Measurements from ENCODE around the gene SMAD5. TPM values are rescaled to one million over a fixed set of nuclear protein-coding genes. Genes with fewer than 3 reads are reported as not detected.
A peak's percentile ranks its signal among the peaks of the same experiment; 100 is the strongest.

SMAD5 gene
- total RNA-seq, 1 donor from 2014 or later: 12.8 TPM

DNA sequence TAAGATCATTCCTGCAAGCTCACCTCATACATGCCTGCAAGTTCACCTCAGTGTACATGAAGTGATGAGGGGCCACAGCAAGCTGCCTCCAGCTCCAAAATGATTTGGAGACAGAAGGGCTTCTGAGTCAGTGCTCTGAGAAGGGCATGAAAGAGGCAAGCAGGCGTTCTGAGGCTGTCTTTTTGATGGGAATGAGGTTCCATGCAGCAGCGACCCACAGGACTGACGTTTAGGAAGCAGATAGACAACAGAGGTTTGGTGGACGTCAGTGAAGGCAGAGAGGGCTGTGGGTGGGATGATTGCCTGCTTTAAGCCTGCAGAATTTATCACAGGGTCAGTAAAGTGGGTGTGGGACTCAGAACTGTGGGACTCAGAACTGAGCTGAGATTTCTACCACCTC is 69.2 kb downstream of the SMAD5 start:
- H3K4me3 Mint-ChIP-seq: no peak overlapping the region
- H3K4me1 Mint-ChIP-seq: no peaks in the 10 kb centered on the region
- no peak for DNase-seq
- H3K9me3 Mint-ChIP-seq: no peaks in the 10 kb centered on the region
- no peak overlapping the region for H3K27ac Mint-ChIP-seq
- H3K27me3 Mint-ChIP-seq: peaks cover 14% of the 10 kb centered on the region
- H3K36me3 Mint-ChIP-seq (ENCODE audit: low read depth): no peaks in the 10 kb centered on the region
- intact Hi-C loops (cut with micrococcal nuclease): no loop called here

DNA sequence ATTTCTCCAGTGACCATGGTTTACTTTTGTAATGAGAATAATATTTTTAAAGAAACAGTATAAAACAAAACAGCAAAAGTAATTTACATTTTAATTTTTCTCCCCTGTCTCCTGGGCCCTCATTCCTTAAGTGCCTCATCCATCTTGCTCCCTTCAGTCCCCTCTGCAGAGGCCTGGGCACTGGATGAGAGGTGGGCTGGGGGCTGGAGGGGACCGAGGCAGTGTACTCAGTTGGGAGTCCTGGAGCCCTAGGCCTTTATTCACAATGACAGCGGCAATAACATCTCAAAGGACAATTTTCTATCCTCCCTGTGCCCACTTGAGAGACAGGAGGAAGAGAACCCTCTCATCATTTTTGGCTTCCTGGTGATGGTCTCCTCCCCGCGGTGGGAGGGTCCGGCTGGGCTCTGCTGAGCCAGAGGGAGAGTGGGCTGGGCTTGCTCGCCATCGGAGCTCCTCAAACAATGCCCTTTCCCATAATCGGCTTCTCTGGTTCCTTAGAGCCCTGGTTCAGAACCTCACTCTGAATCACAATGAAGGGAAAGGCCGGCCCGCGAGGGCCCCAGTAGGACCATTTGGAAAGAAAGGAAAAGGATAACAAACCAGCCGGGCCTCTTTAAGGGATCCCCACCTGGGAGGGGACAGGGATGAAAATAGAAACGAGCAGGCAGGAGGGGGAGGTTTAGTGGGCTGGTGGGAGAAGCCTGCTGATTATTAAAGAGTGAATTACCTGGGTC is 70.0 kb downstream of the SMAD5 start:
- no peaks in the 10 kb centered on the region for H3K36me3 Mint-ChIP-seq (ENCODE audit: low read depth)
- peaks cover 14% of the 10 kb centered on the region for H3K27me3 Mint-ChIP-seq
- no peaks in the 10 kb centered on the region for H3K4me1 Mint-ChIP-seq
- intact Hi-C loops (cut with micrococcal nuclease): no loop called here
- H3K9me3 Mint-ChIP-seq: no peaks in the 10 kb centered on the region
- H3K27ac Mint-ChIP-seq: no peak overlapping the region
- DNase-seq: no peak
- no peak overlapping the region for H3K4me3 Mint-ChIP-seq

DNA sequence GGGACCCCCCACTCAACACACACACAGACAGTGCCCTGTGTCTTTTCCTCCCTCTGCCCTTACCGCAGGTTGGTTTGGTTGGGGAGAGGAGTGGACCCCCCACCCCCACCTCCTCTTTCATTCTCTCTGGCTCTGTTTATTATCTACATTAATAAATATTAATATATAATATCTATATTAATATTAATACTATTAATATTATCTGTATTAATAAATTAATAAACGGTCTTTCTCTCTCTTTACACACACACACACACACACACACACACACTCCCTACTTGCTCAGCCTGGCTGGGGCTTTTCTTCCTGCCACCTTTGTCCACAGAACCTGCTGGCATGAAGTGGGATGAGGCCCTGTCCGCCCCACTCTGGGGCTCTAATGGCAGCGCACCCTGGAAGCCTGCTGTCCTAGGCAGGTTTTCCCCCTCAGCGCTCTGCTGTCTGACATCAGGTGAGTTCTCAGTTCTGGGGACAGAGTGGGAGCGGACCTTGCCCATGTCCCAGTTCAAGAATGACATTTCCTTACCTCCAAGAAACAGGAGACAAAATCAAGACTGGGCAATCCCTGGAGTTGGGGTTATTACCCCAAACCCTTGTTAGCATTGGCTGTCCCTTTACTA is 70.8 kb downstream of the SMAD5 start:
- Mint-ChIP-seq H3K4me3 (no peak overlapping the region), H3K27me3 (peaks cover 16% of the 10 kb centered on the region), H3K9me3 (no peaks in the 10 kb centered on the region), H3K27ac (no peak overlapping the region), H3K4me1 (no peaks in the 10 kb centered on the region), H3K36me3 (ENCODE audit: low read depth) (no peaks in the 10 kb centered on the region)
- intact Hi-C loops (cut with micrococcal nuclease): no loop called here
- no peak for DNase-seq

DNA sequence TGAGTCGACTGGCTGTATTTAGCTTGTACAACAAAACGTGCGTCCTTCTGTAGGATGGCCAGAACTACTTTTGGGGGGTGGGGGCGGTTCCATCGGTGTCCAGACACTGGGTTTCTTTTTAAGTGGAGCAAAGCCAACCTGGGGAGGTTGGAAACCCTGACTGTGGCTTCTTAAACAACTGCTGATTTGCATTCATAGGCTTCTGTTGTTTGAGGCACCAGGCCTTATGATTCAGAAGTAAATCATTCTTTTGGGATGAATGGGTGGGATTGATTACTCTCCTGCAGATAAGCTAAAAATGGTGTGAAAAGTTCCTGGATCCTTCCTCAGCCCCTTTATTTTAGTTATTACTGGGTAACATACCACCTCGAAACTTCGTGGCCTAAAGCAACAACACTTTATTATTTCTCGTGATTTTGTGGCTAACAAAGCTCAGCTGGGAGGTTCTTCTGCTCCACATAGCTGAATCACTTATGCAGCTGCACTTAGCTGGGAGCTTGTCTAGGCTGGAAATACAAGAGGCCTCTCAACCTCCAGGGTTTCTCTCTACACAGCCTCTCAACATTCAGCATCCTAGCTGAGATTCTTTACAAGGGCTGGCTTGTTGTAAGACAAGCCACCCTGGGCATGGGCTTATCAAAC is 72.5 kb downstream of the SMAD5 start:
- no peaks in the 10 kb centered on the region for H3K9me3 Mint-ChIP-seq
- H3K27ac Mint-ChIP-seq: no peak overlapping the region
- intact Hi-C loops (cut with micrococcal nuclease): no loop called here
- no peak for DNase-seq
- H3K36me3 Mint-ChIP-seq (ENCODE audit: low read depth): no peaks in the 10 kb centered on the region
- peaks cover 15% of the 10 kb centered on the region for H3K27me3 Mint-ChIP-seq
- no peak overlapping the region for H3K4me3 Mint-ChIP-seq
- no peaks in the 10 kb centered on the region for H3K4me1 Mint-ChIP-seq

DNA sequence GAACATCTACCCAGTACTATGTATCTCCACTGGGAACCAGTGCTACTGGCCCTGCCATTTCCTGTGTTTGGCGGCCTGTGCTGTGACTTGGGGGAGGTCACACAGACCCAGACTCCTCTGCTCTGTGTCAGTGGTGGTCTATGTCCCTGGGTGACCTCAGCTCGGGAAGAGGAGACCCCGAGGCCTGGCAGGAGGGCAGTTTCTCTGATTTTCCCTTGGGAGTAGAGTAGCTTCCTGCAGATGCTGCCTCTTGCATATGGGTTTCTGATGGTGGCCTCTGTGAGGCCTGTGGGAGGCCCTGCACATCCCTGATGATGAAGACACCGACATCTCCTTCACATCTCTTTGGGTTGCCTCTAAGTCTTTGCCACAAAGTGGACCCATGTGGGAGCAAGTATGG is 73.3 kb downstream of the SMAD5 start:
- intact Hi-C loops (cut with micrococcal nuclease): no loop called here
- DNase-seq: no peak
- H3K27ac Mint-ChIP-seq: no peak overlapping the region
- no peaks in the 10 kb centered on the region for H3K4me1 Mint-ChIP-seq
- no peaks in the 10 kb centered on the region for H3K36me3 Mint-ChIP-seq (ENCODE audit: low read depth)
- peaks cover 15% of the 10 kb centered on the region for H3K27me3 Mint-ChIP-seq
- no peaks in the 10 kb centered on the region for H3K9me3 Mint-ChIP-seq
- no peak overlapping the region for H3K4me3 Mint-ChIP-seq

DNA sequence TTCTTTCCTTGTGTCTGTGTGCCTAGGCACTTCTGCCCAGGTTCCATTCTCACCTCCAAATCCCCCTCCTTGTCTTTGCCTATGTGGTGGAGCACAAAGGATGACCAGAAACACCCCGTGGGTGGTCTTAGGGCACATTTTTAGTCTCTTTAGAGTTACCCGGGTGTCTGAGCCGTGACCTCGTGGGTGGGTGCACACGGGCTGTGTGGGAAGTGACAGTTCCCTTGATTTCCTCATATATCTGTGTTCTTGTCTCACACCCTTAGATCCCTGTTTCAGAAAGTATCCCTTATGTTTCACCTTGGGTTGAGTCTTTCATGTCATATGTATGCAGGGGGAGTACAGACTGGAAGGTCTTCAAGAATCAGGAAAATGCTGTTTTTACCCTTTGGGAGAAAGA is 73.7 kb downstream of the SMAD5 start:
- H3K27me3 Mint-ChIP-seq: peaks cover 14% of the 10 kb centered on the region
- H3K4me3 Mint-ChIP-seq: no peak overlapping the region
- intact Hi-C loops (cut with micrococcal nuclease): no loop called here
- no peaks in the 10 kb centered on the region for H3K4me1 Mint-ChIP-seq
- H3K27ac Mint-ChIP-seq: no peak overlapping the region
- no peak for DNase-seq
- H3K9me3 Mint-ChIP-seq: no peaks in the 10 kb centered on the region
- H3K36me3 Mint-ChIP-seq (ENCODE audit: low read depth): no peaks in the 10 kb centered on the region

DNA sequence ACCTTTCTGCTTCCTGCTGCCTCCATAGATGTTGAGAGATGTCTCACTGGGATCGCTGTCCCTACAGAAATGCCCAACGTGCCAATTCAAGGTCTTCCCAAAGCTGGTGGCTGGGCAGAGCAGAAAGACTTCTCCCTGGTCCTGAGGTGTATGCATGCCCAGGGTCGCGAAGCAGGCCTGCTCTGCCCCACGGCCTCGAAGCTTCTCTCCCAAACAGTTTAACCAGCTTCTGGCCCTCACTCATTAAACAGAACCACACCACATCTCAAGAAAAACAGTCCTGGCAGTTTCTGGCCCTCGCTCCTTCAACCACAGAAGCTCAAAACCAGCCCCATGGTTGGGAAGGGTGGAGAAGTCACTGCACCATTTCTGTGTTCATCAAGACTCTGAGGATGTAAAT is 75.0 kb downstream of the SMAD5 start:
- Mint-ChIP-seq H3K27me3 (peaks cover 7% of the 10 kb centered on the region), H3K4me3 (no peak overlapping the region)

DNA sequence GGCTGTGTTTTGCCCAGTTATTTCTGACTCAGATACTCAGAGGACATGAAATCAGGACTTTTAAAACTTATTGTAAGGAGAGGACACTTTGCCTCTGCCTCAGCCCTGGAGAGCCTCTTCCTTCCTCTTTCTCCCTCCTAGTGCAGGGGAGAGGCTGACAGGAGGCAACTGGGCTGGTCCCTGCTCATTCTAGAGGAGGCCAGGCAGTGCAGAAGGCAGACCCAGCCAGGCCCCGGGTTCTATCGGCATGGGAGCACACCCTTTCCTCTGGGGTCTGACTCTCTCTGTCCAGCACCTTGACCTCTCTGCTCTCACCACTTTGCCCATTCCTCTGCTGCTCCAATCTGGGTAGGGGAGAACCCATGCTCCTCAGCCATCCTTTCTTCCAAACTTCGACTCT is 76.3 kb downstream of the SMAD5 start:
- H3K4me3 Mint-ChIP-seq: no peak overlapping the region
- intact Hi-C loops (cut with micrococcal nuclease): no loop called here
- H3K9me3 Mint-ChIP-seq: no peaks in the 10 kb centered on the region

More for the DNA sequence above, 75.0 kb downstream of the SMAD5 start:
- intact Hi-C loops (cut with micrococcal nuclease): no loop called here
- Mint-ChIP-seq H3K27ac (no peak overlapping the region), H3K4me1 (peaks cover 2% of the 10 kb centered on the region), H3K9me3 (no peaks in the 10 kb centered on the region), H3K36me3 (ENCODE audit: low read depth) (no peaks in the 10 kb centered on the region)
- DNase-seq: no peak

DNA sequence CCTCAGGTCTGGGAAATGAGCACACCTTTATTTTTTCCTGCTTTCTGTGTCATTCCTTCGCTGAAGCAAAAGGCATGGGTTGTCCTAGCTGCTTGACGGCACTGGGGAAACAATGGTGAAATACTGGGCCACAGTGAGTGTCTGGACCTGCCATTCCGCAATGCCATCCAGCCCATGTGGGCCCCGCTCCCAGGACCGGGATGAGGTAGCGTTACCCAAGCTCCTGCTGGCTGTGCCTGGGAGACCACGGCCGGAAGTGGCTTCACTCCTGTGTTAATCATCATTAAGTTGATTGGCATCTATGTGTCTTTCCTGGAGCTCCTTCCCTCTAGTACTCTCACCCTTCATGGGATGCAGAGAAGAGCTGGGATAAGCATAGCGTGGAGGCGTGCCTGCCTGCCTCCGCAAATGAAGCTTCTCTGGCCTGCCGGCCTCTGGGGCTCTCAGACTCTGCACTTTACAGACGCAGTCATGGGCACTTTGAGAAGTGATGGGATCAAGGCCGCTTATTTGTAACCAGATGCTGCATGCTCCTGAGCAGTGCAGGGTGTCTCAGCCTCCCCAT is 76.8 kb downstream of the SMAD5 start:
- Mint-ChIP-seq H3K36me3 (ENCODE audit: low read depth) (no peaks in the 10 kb centered on the region), H3K27me3 (peaks cover 4% of the 10 kb centered on the region), H3K9me3 (no peaks in the 10 kb centered on the region), H3K4me1 (peaks cover 2% of the 10 kb centered on the region), H3K4me3 (no peak overlapping the region), H3K27ac (no peak overlapping the region)
- DNase-seq: no peak
- intact Hi-C loops (cut with micrococcal nuclease): no loop called here

More for the DNA sequence above, 76.3 kb downstream of the SMAD5 start:
- Mint-ChIP-seq H3K4me1 (peaks cover 2% of the 10 kb centered on the region), H3K36me3 (ENCODE audit: low read depth) (no peaks in the 10 kb centered on the region), H3K27me3 (peaks cover 4% of the 10 kb centered on the region), H3K27ac (no peak overlapping the region)
- no peak for DNase-seq

DNA sequence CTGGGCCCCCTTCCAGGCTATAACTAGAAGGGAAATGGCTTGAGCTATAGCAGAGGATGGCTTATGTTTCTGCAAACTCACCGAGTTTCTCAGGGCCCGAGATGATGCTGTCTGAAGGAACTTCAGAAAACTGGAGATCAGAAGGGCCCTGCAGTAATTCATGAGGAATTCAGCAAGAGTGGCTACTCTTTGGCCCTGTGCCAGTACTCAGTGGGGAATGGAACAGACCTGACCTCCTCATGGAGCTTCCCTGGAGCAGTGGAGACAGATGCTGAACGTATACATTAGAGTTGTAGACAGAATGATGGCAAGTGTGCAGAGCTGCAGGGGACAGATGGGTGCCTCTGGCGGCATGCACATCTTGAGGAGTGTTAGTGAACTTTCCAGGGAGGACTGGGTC is 77.6 kb downstream of the SMAD5 start:
- H3K9me3 Mint-ChIP-seq: no peaks in the 10 kb centered on the region
- intact Hi-C loops (cut with micrococcal nuclease): no loop called here
- peaks cover 2% of the 10 kb centered on the region for H3K4me1 Mint-ChIP-seq
- no peak for DNase-seq
- no peak overlapping the region for H3K27ac Mint-ChIP-seq
- no peaks in the 10 kb centered on the region for H3K36me3 Mint-ChIP-seq (ENCODE audit: low read depth)
- peaks cover 4% of the 10 kb centered on the region for H3K27me3 Mint-ChIP-seq
- H3K4me3 Mint-ChIP-seq: no peak overlapping the region

DNA sequence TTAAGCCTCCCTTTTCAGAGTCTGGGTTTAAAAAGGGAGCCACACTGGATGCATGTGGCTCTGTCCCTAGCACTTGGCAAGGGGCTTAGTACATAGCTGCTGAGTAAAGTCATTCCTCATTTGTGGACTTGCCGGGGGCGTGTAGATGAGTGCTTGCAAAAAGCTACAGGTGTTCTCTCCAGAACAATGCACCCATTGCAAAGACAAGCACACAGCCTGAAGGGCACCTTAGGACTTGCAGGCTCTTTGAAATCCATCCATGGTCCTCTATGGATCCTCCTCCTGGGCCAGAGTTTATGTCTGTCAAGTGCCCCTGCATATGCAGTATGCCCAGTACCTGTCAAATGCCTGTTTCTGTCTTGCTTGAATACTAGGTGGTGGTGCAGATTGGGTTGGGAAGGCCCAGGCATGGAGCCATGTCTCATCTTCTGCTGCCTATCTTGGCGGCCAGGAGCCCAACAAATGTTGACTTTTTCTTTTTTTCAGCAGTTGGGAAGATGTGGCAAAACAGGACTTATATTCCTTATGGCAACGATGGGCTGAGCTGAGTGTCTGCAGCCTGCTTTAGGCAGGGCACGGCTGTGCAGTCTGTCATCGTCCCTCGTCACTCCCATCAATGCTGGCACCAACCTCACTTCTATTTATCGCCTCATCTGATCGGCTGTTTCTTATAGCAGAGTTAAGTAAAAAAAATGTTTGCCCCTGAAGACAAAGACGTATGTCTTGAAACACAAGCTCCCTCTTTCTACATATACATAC is 78.8 kb downstream of the SMAD5 start:
- Mint-ChIP-seq H3K36me3 (ENCODE audit: low read depth) (no peaks in the 10 kb centered on the region), H3K9me3 (no peaks in the 10 kb centered on the region), H3K4me3 (no peak overlapping the region), H3K27me3 (peaks cover 4% of the 10 kb centered on the region), H3K27ac (no peak overlapping the region), H3K4me1 (peaks cover 2% of the 10 kb centered on the region)
- DNase-seq: no peak
- intact Hi-C loops (cut with micrococcal nuclease): loop anchor here (1.0 kb wide), 3 partner anchors 234 to 324 kb away; no protein-coding TSS in a partner anchor

DNA sequence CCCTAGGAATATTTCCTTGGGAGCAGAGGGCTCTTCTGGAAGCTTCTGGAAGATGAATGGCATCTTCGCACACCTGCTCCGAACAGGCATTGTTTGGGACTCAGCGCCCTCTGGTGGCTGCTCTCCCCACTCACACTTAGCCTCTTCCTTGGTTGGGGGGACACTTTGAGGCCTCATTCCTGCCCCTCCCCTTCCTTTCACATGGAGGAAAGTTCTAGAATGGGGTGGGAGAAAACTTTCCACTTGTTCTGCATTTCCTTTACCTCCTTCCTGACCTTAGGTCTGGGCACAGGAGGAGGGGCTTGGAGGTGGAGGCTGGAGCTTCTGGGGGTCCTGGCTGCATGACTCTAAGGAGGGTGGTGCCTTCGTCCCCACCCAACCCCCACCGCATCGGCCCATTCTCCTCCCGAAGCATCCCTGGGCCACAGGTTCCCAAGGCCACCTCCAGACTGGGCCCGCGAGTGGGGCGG is 79.6 kb downstream of the SMAD5 start:
- Mint-ChIP-seq H3K27me3 (peaks cover 4% of the 10 kb centered on the region), H3K9me3 (no peaks in the 10 kb centered on the region), H3K27ac (no peak overlapping the region), H3K4me3 (no peak overlapping the region), H3K4me1 (peaks cover 2% of the 10 kb centered on the region), H3K36me3 (ENCODE audit: low read depth) (no peaks in the 10 kb centered on the region)
- DNase-seq: peak; percentile 83
- intact Hi-C loops (cut with micrococcal nuclease): loop anchor here (1.0 kb wide), 3 partner anchors 235 to 325 kb away; no protein-coding TSS in a partner anchor

DNA sequence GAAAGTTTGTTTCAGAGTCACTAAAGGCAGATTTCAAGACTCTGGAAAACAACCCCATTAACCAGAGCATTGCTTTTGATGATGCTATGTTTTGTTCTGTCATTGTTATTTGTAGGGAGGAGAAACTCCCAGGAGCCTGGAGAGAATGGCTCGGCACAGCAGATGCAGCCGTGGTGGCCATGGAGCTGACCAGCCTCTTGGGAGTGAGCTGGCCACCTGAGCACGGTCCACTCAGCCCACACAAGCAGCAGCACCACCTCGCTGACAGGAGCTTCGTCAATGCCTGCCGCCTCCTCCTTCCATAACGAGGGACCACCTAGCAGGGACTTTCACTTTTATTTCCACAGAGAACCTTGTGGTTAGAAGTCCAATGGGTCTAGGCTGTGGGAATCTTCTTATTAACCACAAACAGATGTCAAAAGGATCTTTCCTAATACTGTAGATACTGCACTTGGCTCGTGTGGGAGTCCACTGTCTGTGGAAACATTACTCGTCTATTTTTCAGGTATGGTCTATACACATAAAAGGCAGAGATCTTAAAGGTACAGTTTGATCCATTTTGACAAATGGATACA is 81.4 kb downstream of the SMAD5 start:
- Mint-ChIP-seq H3K36me3 (ENCODE audit: low read depth) (no peaks in the 10 kb centered on the region), H3K4me1 (peaks cover 2% of the 10 kb centered on the region), H3K4me3 (no peak overlapping the region), H3K27me3 (peaks cover 2% of the 10 kb centered on the region), H3K9me3 (no peaks in the 10 kb centered on the region), H3K27ac (no peak overlapping the region)
- no peak for DNase-seq
- intact Hi-C loops (cut with micrococcal nuclease): no loop called here
